ENCODE measurements around the gene TMEM120B.

The TMEM120B gene

GRCh38 chr12:121712461-121713256 lies at the start of gene TMEM120B:
Gene TMEM120B (plus strand): TSS chr12:121712752. CDS start chr12:121712896, 144 bp downstream.
- Histone ChIP-seq H3K4me3 (ENCODE audit: low read depth, low read length) (peak within 1 kb of the TSS; percentile 75), H3K27ac (ENCODE audit: extremely low read depth, low read depth, low read length) (peak within 1 kb of the TSS; percentile 67; the same call in 1 of the 2 replicates), H3K36me3 (ENCODE audit: control insufficient read depth in 2 of 2, insufficient read depth in 1 of 2, low read length in 2 of 2) (peaks cover 0 to 3% of the 10 kb centered on the region in 2 experiments; a peak in 1 of 3 replicates), H3K4me1 (ENCODE audit: control insufficient read depth, insufficient read depth, low read length) (no peaks in the 10 kb centered on the region), H3K9me3 (ENCODE audit: control insufficient read depth, insufficient read depth, low read depth, low read length) (no peaks in the 10 kb centered on the region)
- POLR2A ChIA-PET = interaction anchor here (0.6 to 1.7 kb wide), 7 partner anchors 23 to 114 kb away, joined by 3 to 5 read pairs (median 4); no protein-coding TSS in a partner anchor
- CTCF ChIA-PET = interaction anchor here (0.6 to 2.1 kb wide), 8 partner anchors 15 to 1122 kb away, joined by 3 to 21 read pairs (median 3); partner anchors contain the start of gene RHOF
- peak; percentile 30; the same call in 1 of the 2 replicates for TF ChIP-seq ZNF341 (tag by site-specific recombination; IDR thresholded peaks at IDR 0.05; ENCODE audit: low read depth)
- peak; percentile 86 for TF ChIP-seq KLF16 (tag by site-specific recombination; IDR thresholded peaks at IDR 0.05)
- TF ChIP-seq ZSCAN16 (tag by site-specific recombination; IDR thresholded peaks at IDR 0.05) = no peak
- TF ChIP-seq ZFP3 (tag by site-specific recombination; IDR thresholded peaks at IDR 0.05; ENCODE audit: low read depth) = no peak
- TF ChIP-seq ZBTB10 (tag by site-specific recombination; IDR thresholded peaks at IDR 0.05) = peak; percentile 43; the same call in 1 of the 2 replicates
- TF ChIP-seq KLF7 (tag by site-specific recombination; IDR thresholded peaks at IDR 0.05; ENCODE audit: borderline replicate concordance) = 0 out of 2 replicates have a peak, but pooled peaks have one; percentile 33
- peak; percentile 21; the same call in 1 of the 2 replicates for TF ChIP-seq KLF8 (tag by site-specific recombination; IDR thresholded peaks at IDR 0.05)
- TF ChIP-seq ZBTB49 (tag by site-specific recombination; IDR thresholded peaks at IDR 0.05; ENCODE audit: low read depth) = no peak
- TF ChIP-seq ZNF677 (tag by site-specific recombination; IDR thresholded peaks at IDR 0.05) = no peak
- no peak for TF ChIP-seq ZNF362 (tag by site-specific recombination; IDR thresholded peaks at IDR 0.05)
- no peak for TF ChIP-seq ZNF529 (tag by site-specific recombination; IDR thresholded peaks at IDR 0.05; ENCODE audit: insufficient replicate concordance)
- TF ChIP-seq IKZF3 (tag by site-specific recombination; IDR thresholded peaks at IDR 0.05) = no peak
- TF ChIP-seq GLIS2 (tag by site-specific recombination; IDR thresholded peaks at IDR 0.05) = peak; percentile 80
- TF ChIP-seq ZSCAN4 (tag by site-specific recombination; IDR thresholded peaks at IDR 0.05) = no peak
- TF ChIP-seq ZNF776 (tag by site-specific recombination; IDR thresholded peaks at IDR 0.05; ENCODE audit: borderline replicate concordance) = no peak
- peak; percentile 76 for TF ChIP-seq ZBTB7A (tag by site-specific recombination; IDR thresholded peaks at IDR 0.05; ENCODE audit: low read depth)
- TF ChIP-seq KLF10 (tag by site-specific recombination; IDR thresholded peaks at IDR 0.05) = peak; percentile 87
- TF ChIP-seq ZBTB11 (tag by site-specific recombination; conservative IDR thresholded peaks at IDR 0.05; ENCODE audit: low read depth) = no peak; the same call in 1 of the 2 replicates
- no peak for TF ChIP-seq ZNF350 (tag by site-specific recombination; IDR thresholded peaks at IDR 0.05)
- TF ChIP-seq ZNF121 (tag by site-specific recombination; IDR thresholded peaks at IDR 0.05) = 0 out of 2 replicates have a peak, but pooled peaks have one; percentile 24
- TF ChIP-seq ZNF138 (tag by site-specific recombination; IDR thresholded peaks at IDR 0.05; ENCODE audit: borderline replicate concordance) = no peak
- TF ChIP-seq ZNF513 (tag by site-specific recombination; IDR thresholded peaks at IDR 0.05) = no peak
- TF ChIP-seq SALL2 (tag by site-specific recombination; IDR thresholded peaks at IDR 0.05; ENCODE audit: borderline replicate concordance) = no peak
- no peak for TF ChIP-seq ZNF624 (tag by site-specific recombination; IDR thresholded peaks at IDR 0.05)

Data from HEK293 (cell line).